ENCODE results near the gene PCK2. TPM values are rescaled to one million over a fixed set of nuclear protein-coding genes. Genes with fewer than 3 reads are reported as not detected.

The PCK2 gene
- total and polyA plus RNA-seq, 2 of the 8 experiments (the other 6 are each of a cell fraction or from before 2014, with no cell fraction given): 81.9 to 115 TPM

DNA sequence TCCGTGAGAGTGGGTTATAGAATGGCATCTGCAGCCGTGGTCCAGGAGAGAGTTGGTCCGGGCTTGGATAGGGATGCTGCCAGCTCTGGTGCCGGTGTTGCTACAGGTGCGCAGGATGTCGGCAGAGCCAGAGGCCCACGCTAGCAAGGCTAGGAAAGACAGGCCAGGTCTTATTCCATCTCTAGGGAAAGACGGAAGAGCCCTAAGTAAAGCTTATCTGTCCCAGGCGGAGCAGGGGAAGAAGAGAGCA is 41.4 kb downstream of the PCK2 start:
- Histone ChIP-seq H3K4ac (replicated peaks; ENCODE audit: insufficient read length, low read depth, low read length) (no peak overlapping the region), H3K36me3 (ENCODE audit: control insufficient read depth in 2 of 4, insufficient read depth in 4 of 4, low read length in 3 of 4) (peaks cover 8 to 25% (median 14%) of the 10 kb centered on the region in 4 experiments; a peak in 6 of 8 replicates), H3K4me2 (ENCODE audit: insufficient read depth in 1 of 2, low read depth in 2 of 2, low read length in 2 of 2) (peak overlapping the region; percentile 81 to 95), H2AK5ac (ENCODE audit: low read depth, low read length) (no peak overlapping the region), H4K91ac (replicated peaks; ENCODE audit: insufficient read length, low read length) (no peak overlapping the region), H2BK12ac (ENCODE audit: low read depth, low read length) (no peak overlapping the region; the same call in 1 of the 2 replicates), H4K5ac (ENCODE audit: insufficient read length, low read depth, low read length) (peak overlapping the region; percentile 34), H3K9ac (replicated peaks in 1 of 4; ENCODE audit: extremely low read depth in 1 of 4, low read depth in 3 of 4, low read length in 3 of 4) (peak overlapping the region in 3 of 4 experiments; percentile 42 to 66 (median 50); a peak in 3 of 7 replicates), H3K9me3 (ENCODE audit: insufficient read depth in 2 of 2, low read depth in 1 of 2, low read length in 1 of 2) (no peaks in the 10 kb centered on the region), H2AFZ (ENCODE audit: low read length) (peak overlapping the region; percentile 94), H3K27me3 (replicated peaks in 1 of 4; ENCODE audit: control insufficient read depth in 3 of 4, extremely low read depth in 1 of 4, insufficient read depth in 3 of 4, low read length in 3 of 4) (no peaks in the 10 kb centered on the region), H3K56ac (replicated peaks; ENCODE audit: insufficient read length, low read depth, low read length) (no peak overlapping the region), H2BK20ac (ENCODE audit: low read length) (no peak overlapping the region), H3K18ac (ENCODE audit: extremely low read depth, low read length) (peak overlapping the region; percentile 17), H3K14ac (ENCODE audit: insufficient read length) (no peak overlapping the region), H2BK5ac (ENCODE audit: low read depth, low read length) (peak overlapping the region; percentile 90; the same call in 1 of the 2 replicates), H3K23ac (ENCODE audit: insufficient read length) (no peak overlapping the region), H3K79me1 (ENCODE audit: low read depth, low read length) (peaks cover 4% of the 10 kb centered on the region; the same call in 1 of the 2 replicates), H2BK15ac (ENCODE audit: low read length) (peak overlapping the region; percentile 4; the same call in 1 of the 2 replicates), H3K27ac (ENCODE audit: low read depth, low read length) (peak overlapping the region; percentile 14; the same call in 1 of the 2 replicates), H3K23me2 (ENCODE audit: low read depth, low read length) (peaks cover 5% of the 10 kb centered on the region; the same call in 1 of the 2 replicates), H3K4me3 (ENCODE audit: extremely low read depth in 1 of 4, insufficient read depth in 2 of 4, low read depth in 3 of 4, low read length in 4 of 4) (peak overlapping the region; percentile 64 to 100 (median 75)), H3K4me1 (replicated peaks in 1 of 4; ENCODE audit: control insufficient read depth in 3 of 4, insufficient read depth in 4 of 4, low read length in 3 of 4) (peaks cover 0 to 10% (median 6%) of the 10 kb centered on the region in 4 experiments; a peak in 5 of 7 replicates), H4K8ac (ENCODE audit: extremely low read depth, insufficient read depth, low read length) (peak overlapping the region; percentile 64; the same call in 1 of the 2 replicates), H3K79me2 (ENCODE audit: control insufficient read depth in 1 of 2, insufficient read depth in 2 of 2, low read length in 2 of 2) (peaks cover 0 to 12% of the 10 kb centered on the region in 2 experiments; a peak in 2 of 4 replicates), H2BK120ac (replicated peaks; ENCODE audit: low read depth, low read length) (no peak overlapping the region), H4K20me1 (replicated peaks in 1 of 2; ENCODE audit: control insufficient read depth in 1 of 2, insufficient read depth in 2 of 2, low read length in 2 of 2) (peaks cover 0 to 1% of the 10 kb centered on the region in 2 experiments)
- no peak for DNase-seq (ENCODE audit: low read depth in 1 of 2, low spot score in 2 of 2)
- TF ChIP-seq, protein P1, sequence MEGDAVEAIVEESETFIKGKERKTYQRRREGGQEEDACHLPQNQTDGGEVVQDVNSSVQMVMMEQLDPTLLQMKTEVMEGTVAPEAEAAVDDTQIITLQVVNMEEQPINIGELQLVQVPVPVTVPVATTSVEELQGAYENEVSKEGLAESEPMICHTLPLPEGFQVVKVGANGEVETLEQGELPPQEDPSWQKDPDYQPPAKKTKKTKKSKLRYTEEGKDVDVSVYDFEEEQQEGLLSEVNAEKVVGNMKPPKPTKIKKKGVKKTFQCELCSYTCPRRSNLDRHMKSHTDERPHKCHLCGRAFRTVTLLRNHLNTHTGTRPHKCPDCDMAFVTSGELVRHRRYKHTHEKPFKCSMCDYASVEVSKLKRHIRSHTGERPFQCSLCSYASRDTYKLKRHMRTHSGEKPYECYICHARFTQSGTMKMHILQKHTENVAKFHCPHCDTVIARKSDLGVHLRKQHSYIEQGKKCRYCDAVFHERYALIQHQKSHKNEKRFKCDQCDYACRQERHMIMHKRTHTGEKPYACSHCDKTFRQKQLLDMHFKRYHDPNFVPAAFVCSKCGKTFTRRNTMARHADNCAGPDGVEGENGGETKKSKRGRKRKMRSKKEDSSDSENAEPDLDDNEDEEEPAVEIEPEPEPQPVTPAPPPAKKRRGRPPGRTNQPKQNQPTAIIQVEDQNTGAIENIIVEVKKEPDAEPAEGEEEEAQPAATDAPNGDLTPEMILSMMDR (IDR thresholded peaks at IDR 0.05; ENCODE audit: control extremely low read depth in 1 of 3, insufficient read depth in 1 of 3, low read depth in 1 of 3, low read length in 3 of 3): no peak
- no peak for TF ChIP-seq KDM5A (IDR thresholded peaks at IDR 0.05; ENCODE audit: low read length)
- no peak for TF ChIP-seq POLR2AphosphoS5 (IDR thresholded peaks at IDR 0.05; ENCODE audit: low read depth, low read length)
- TF ChIP-seq BCL11A (IDR thresholded peaks at IDR 0.05; ENCODE audit: low read depth in 2 of 2, low read length in 2 of 2): no peak
- no peak for TF ChIP-seq BRCA1 (IDR thresholded peaks at IDR 0.05; ENCODE audit: low read depth, low read length)
- no peak for TF ChIP-seq ATF2 (IDR thresholded peaks at IDR 0.05; ENCODE audit: low read length)
- no peak for TF ChIP-seq EGR1 (IDR thresholded peaks at IDR 0.05; ENCODE audit: borderline replicate concordance, low read depth, low read length)
- TF ChIP-seq SIX5 (IDR thresholded peaks at IDR 0.05; ENCODE audit: low read depth, low read length): no peak
- ChIA-PET CTCF (ENCODE audit: partially characterized antibody) (interaction anchor here (1.0 to 1.7 kb wide), 6 partner anchors 12 to 77 kb away, joined by 3 to 7 read pairs (median 4); partner anchors contain the start of genes IRF9, PSME2 and RNF31), POLR2A (ENCODE audit: partially characterized antibody) (interaction anchor here (0.8 to 10.5 kb wide), 15 partner anchors 8 to 136 kb away, joined by 3 to 118 read pairs (median 7); partner anchors contain the start of genes CHMP4A, DCAF11, IRF9 and NRL)
- WGBS, 2 experiments (ENCODE audit: extremely low coverage in 1 of 2, insufficient coverage in 1 of 2, insufficient read length in 1 of 2, insufficient replicate concordance in 2 of 2, low coverage in 1 of 2, low lambda C conversion rate in 2 of 2, missing lambda C conversion rate in 1 of 2): 15% methylated on average over 9 of the region's 9 CpGs; no CpG with 5 or more reads in 1 of the 2 experiments
- FAIRE-seq: no peak

Measured in H1 (cell line).